GM04503 (cell line): ENCODE measurements around the gene LPGAT1.

Source experiments
- DNase-seq: peaks from one replicate; pipeline ENCODE4 v3.0.0-alpha.2; 2012; ENCODE audit warnings: low read depth

LPGAT1 gene

DNA sequence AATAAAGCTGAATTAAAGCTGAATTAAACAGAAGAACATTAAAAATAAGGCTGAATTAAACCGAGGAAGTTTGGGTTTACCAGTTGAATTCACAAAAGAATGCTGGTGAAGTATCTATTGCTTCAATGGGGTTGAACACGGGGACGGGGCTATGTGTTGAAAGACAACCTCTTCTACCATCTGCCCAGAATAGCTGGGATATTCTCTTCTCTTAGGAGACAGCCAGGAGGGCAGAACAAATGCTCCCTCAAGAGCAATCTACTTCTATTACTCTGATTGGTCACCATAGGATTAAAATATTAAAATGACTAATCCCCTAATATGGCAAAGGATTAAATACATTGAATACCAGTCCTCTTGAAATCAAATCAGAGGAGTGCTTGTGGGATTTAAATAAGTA lies 68.4 kb downstream of the LPGAT1 start:
- DNase-seq = no peak

DNA sequence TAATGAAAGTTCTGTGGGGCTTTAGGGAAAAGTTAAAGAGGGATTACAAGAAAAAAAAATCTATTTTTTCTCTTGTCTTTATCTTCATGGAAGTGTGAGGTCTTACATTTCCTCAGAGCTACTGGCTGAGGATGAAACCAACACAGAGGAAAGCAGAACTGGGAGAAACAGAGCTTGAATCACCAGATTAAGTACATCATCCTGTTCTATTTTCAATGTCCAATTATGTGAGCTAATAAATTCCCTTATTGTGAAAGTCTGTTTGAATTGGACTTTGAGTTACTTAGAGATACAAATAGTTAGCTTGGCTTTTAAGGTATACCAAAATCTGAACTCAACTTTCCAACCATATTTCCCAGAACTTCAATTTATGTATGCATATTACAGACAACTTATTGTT lies 69.2 kb downstream of the LPGAT1 start:
- no peak for DNase-seq

DNA sequence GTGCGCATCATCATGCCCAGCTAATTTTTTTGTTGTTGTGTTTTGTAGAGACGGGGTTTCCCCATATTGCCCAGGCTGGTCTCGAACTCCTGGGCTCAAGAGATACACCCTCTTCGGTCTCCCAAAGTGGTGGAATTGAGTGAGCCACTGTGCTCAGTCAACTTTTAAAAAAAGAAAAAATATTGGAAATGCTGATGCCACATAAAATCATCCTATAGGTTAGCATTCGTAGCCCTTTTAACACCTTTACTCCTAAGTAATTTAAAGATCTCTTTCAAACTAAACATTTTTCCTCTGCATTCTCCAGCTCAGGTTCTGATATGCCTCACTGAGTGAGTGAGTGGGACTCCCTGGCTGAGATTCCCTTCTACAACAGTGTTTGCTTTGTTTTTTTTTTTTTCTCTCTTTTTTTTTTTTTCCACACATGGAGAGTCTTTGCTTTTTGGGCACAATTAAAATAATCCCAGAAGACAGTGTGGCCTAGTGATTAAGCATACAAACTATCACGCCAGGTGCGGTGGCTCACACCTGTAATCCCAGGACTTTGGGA lies 74.0 kb downstream of the LPGAT1 start:
- no peak for DNase-seq

DNA sequence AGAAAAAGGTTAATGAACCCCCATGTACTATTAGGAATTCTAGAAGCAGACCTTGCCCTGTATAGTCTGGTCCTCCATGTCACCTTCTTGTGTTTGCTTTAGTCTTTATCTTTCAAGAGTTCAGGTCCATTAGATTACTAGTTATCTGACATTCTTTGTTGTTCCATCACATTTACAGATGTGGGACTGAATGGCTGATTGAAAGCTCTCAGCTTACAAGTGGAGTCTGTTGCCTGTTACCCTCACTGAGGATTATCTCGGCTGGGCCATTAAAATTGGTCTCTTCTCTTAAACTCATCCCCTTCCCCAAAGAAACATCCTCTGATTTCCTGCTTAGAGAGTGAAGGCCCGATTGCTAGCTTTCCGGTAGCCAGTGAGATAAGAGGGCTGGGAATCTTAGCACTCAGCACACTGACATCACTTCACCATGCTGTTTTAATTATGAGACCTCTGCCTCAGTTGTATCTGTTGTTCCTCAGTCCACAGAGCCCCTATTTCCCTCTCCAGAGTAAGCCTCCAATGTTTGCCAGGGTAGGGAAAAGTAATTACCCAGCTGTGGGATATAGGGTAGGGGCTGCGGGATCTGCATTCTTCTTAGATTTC lies 76.8 kb downstream of the LPGAT1 start:
- DNase-seq = no peak

DNA sequence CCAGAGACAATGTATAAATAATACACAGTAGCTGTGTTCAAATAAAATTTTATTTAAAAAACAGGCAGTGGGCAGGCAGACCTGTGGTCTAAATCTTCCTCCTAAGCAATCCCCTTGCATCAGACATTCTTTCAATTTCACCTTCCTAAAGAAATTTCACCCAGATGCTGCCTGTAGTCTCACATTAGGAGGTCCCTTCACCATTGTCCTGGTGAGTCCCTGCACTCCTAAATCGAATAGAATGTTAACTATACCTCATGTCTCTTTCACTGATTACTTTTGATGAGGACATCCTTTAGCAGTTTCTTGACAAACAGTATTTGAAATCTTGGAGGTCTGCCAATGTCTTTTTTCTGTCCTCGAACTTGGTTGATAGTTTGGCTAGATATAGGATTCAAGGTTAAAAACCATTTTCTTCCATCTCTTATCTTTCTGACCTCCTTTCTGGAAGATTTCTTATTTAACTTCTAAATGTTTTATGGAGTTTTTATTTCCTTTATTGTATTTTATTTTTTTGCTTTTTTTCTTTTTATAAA lies 77.5 kb downstream of the LPGAT1 start:
- no peak for DNase-seq

DNA sequence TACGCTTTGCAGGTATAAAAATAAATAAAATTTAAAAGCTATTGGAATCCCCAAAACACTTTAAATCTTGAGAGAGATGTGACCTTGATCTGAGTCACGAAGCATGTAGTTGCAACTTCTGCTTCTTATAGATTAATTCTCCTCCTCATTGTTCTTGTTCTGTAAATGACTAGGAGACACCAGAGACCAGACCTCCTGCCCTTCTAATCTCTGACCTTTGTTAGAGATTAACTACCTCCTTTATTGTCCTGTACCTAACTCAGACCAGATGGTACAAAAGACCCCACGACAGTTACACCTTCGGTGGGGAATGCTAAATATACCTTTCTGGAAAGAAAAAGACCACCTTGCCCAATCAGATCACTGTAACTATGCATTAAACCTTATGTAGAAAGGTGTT lies 78.2 kb downstream of the LPGAT1 start:
- DNase-seq = no peak

DNA sequence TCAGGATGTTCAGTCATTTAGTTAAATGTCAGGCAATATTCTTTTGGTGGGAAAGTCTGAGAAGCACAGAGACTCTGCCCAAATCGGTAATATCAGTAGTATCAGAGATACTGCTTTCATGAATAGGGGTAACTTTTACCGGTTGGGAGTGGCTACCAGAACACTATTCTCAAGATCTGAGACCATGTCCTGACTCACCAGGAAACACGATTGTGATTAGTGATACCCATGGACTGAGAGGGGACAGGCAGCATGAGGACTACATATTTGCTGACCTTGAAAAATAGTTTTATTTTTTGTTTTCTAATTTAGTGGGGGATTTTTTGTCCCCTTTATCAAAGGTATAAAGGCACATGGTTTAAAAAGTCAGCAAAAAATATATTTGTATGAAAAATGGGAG lies 79.1 kb downstream of the LPGAT1 start:
- no peak for DNase-seq

DNA sequence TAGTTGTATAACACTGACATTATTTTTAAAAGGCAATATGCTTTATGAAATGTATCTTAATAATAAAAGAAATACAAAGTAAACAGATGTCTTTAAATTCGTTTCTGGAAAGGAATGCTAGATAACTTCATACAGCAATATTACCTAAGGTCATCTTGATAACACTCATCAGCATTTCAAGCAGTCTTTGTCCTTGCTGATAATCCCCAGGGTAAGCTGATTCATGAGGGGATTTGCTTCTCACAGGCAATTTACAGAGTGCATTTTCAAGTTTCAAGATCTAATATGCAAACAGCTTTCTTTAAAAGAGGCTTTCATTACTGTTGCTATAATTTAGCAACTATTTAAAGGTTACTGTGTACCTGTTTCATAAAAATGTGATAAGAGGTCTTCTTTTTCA lies 80.0 kb downstream of the LPGAT1 start:
- no peak for DNase-seq

DNA sequence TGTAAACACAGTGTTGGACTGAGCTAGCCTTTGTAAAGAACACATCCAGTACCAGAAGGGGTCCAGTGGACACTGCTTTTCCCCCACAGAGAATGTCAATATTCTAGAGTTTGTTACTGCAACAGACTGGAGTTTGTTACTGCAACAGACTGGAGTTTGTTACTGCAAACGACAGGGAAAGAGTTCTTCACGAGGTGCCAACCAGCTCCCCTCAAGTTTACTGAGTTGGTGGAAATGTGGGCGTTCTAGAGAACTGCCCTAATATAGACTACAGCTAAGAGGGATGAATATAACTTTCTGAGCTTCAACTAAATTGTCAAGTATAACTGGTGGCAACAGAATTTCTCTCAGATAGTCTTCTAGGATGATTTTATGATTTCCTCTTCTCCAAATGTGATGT lies 81.3 kb downstream of the LPGAT1 start:
- DNase-seq = no peak

DNA sequence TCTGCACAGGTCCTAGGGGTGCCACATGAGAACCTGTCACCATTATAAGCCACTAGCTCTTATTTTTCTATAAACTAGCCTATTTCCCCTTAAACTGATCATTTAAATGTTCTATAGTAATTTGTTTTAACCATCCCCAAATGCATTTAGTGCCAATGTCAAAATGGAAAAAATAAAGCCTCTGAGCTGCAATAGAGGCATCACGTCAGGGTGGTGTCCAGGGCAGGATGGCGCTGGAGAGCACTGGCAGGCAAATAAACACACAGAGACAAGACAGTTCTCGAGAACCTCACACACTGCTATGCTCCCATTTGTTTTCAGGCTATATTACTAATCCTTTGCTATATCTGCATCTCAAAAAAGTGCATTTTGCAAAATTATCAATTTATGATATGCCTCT lies 81.8 kb downstream of the LPGAT1 start:
- DNase-seq = no peak

DNA sequence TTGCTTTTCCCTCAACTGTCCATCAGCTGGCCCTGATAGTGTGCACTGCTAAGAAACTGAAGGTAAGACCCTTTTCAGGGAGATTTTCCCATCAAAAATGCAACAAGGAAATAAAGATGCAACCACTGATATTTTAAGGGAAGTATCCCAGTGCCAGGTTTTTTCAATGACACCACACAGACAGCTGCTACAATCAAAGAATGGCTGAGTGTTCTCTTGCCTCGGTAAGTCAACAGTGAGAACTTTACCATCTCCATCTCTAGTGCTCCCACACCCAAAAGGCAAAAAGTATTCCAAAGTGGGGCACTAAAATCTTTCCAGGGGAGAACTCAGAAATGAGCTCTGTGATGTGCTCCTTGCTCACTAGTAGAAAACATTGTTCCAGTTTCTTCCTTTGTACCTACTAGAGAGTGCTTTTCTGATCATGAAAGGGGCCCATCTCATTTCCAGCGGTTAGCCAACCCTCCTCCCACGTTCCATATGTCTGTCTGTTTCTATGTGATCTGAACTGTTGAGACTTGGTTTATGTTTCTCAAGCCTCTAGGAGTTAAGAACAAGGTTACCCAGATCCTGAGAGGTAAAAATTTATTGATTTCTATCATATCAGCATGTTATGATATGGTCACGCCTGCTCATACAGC lies 87.6 kb downstream of the LPGAT1 start:
- no peak for DNase-seq

DNA sequence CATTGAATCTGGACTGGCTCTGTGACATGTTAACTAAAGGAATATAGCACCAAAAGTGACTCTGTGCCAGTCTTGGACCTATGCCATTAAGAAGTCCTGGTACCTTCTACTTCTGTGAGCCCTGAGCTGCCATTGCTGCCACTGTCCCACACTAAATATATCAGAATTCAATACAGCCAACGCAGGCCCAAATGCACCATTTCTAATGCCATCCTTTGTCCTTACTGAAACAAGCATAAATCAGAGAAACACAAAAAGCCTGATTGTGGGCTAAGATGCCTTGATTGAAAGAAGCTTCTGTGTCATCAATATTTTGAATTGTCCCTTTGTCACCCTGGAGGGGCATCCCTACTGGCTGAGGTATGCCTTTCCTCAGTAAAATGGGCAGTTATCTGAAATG lies 88.3 kb downstream of the LPGAT1 start:
- DNase-seq = no peak

DNA sequence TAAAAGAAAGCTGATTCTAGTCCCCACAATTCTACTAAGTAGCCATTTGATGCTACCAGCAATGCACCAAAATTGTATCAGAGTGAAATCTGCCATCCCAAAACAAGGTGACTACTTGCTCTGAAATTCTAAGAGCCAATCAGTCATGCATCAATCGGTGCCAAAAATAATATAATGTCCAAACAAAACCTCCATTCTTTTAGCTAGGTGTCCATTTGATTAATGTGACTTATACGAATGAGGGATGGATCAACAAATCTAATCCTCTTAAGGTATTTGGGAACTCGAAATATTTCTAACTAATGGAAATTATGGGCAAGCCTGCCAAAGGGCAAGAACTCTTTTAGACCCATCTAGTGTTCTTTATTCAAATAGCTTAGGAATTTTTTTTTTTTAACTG lies 88.8 kb downstream of the LPGAT1 start:
- DNase-seq = no peak

DNA sequence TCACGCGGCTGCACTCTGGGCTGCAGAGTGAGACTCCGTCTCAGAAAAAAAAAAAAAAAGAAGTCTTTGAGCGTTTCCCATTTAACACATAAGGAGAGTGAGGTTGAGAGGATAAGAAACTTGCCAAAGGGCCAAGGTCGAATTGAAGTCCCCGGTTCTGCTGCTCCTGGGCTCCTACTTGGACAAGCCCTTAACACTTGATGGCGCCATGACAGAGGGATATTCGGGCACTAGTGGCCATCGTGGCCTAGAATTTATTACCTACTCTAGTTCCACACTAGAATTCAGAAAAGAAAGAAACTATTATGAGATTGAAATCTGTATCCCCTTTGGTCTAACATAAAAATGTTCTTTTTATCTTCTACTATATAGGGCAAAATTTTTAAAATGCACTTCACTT lies 89.4 kb downstream of the LPGAT1 start:
- no peak for DNase-seq

DNA sequence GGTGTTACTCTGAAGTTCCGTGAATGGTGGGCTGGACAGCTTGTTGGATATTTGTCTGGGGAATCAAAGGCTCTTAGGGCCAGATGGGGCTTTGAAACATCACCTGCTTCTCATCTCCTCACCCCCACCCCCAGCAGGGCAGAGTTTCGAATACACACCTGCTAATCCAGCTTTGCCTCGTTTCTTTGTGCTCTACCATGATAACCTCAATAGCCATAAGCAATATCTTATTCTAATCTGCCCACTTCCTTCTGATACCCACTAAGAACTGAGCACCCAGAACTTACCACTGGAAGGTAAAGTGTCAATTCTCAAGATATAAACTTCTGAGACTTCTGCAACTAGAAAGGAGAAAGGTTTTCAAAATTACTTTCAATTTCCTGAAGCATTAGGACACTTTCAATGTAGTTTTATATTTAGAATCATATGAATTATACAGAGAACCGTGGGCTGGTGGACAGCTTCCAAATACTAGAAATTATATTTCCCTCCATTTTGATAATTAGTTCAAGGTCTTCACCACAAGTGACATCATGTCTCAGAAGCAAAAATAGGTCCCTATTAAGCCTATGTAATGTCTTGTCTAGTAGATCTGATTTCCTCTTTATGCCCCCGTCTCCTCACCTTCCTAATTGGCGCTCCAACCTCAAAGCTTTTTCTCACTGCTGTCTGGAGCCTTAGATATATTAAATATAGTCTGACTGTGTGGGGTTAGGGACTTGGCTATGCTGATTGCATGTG lies 90.7 kb downstream of the LPGAT1 start:
- no peak for DNase-seq

DNA sequence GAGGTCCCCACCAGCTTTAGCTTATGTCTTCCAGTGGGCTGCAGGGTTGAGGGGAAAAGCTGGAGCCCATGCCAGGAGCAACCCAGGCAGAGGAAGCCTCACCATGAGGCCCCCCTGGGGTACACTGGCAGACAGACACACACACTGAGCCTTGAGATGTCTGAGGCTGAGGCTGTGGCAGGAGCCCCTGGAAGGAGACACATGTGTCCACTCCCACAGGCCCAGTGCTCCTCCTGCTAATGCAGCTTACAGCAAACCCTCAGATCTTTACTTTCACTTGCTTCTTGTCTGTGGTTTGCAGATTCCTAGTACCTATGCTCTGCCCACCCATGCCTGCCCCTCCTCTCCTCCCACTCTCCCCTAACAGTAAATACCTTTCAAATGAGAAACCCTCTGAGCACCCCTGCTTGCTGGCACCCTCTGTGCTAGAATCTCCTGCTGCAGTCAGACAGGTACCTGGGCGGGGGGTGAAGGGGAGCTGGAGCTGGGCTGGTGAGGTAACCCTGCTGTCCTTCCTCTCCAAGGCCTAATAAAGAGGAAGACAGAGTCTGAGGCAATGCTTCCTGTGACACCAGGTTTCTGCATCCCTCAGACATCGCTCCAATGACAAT lies 91.8 kb downstream of the LPGAT1 start:
- no peak for DNase-seq

DNA sequence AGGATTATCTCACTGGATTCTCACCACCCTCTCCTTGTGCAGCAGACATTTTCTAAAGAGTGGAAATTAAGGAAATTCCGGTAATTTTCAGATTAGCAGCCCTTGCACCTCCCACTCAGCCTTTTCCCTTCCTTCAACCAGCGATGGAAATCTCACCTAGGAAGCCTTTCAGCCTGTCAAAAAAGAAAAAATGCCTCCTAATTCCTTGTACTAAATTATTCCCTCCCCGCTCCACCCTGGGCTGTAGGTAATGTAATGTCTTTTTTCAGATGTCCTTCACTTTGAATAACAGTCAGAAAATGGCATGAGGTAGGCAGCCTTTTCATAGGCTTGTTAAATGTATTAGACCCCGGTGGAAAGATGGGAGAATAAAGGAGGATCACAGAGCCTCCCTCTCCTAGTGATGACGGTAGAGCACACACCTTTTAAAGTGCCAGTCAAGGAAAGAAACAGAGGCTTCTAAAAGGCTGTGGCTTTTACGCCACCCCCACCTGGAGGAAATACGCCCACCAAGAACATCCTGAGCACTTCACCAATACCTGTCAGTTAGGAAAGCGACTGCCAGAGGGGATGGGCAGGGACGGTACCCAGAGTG lies 92.4 kb downstream of the LPGAT1 start:
- DNase-seq = no peak

DNA sequence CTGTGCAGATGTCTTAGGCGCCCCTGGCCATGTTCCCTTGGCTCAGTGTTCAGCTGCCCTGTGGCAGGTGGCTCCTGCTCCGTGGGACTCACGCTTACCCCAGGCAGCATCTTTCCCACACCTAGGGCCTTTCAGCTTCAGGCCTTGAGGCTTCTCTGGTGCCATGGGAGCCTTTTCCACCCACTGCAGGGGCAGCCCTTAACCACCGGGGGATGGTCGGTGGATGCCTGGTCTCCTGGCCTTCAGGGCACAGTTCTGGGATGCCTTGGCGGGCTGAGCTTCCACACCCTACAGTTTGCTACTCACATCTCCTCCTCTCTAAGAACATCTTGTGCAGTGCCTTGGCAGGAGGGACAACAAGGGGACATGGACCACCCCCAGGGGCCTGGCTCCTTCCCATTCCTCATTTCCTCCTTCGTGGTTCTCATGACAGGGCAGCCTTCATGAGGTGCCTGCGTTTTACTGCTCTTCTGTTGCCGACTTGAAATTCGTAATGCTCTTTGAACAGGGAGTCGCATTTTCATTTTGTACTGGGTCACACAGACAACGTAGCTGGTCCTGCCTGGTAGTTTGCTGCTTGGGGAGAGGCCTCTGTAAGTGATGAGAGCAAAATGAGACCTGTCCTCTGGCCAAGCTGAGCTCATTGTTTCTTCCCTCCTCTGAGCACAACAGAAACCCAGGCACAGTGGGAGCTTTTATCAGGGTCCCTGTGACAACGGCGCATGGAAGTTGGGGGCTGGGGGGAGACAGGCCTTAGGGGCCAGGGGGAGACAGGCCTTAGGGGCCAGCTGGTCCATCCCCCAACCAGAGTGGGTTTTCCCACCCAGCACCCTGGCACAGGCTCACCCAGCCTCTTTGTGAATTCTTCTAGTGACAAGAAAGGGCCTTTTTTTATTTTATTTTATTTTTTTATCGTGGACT lies 93.2 kb downstream of the LPGAT1 start:
- DNase-seq = no peak

DNA sequence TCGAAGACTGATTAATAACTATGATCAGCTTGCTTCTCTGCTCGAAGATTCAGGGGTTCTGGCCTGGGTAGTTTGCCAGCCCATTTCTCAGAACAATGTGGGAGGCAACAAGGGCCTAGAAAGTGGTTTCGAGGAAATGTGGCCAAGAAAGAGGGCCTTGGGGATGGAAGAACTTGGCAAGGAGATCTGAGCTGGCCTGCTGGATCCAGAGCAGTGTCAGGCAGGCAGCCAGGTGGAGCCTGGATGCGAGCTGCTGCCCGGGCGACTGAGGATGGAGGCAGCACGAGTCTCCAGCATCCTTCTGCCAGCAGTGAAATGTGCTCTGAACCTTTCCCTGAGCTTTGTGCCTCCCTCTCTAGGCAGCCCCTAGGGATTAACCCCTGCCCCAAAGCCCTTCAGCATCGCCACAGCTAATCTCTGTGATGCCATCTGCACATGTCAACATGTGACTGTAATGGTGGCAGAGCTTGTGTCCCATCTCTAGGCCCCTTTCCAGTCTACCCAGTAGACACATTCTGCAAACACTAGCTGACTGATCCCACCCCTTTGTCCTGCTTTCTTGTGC lies 94.1 kb downstream of the LPGAT1 start:
- no peak for DNase-seq

DNA sequence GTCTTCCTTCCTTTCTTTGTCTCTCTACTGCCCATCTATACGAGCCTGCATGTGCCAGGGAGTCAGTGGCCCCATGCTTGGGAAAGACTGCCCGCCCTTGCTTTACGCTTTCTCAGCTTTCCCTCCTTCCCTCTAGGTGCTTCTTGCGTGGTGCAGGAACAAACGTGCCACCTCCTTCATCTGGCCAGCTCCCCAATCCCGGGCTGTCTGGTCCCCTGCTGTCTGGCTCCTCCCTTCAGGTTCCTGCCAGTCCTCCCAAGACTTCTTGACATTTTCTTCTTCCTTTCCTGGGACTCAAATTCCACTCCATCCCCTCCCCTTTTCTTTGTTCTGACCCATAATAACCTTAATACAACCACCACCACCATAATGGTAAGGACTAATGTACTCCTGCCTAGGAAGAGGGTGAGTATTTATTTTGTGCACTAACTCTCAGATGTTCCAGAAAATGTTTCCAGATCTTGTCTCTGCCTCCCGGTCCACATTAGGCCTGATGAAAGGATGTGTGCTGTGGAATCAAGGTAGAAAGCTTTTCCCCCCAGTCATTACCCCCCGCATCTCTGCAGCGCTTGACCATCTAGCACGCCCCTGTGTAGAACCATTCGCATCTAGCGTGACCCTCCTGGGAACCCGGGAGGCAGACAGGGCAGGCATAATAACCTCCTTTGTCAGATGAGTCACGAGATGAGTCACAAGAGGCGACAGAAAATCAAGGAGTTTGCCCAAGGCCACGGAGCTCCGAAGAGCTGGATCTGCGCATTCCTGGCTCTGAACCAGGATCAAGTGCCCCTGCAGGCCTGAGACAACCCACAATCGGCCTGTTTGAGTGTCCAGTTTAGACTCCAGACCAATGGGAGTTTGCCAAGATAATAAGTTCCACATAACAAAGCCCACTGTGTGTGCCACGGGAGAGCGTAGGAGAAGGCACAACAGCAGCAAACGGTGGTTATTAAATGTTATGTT lies 95.1 kb downstream of the LPGAT1 start:
- peak; percentile 75 for DNase-seq
